ENCODE results near the gene DDAH1.

Gene DDAH1

DNA sequence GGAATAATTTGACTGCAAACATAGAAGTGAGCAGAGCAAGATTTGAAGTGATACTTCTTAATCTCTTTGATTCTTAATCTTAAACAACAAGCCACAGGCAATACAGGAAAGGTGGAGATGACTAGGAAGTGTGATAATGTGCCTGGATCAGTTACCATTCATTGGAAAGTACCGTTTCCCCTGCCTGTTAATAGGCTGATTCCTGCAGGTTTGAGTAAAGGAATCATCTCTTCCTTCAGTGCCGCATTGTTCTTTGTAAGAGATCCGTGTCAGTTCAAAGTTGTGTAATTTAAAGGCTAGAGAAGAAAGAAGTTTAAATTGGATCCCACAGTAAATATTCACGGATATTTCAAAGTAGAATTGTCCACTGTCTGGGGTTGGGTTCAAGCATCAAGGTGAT is 145.0 kb downstream of the DDAH1 start:
- TF ChIP-seq GATA3 (IDR thresholded peaks at IDR 0.05; ENCODE audit: low read depth, low read length) (no peak), GATA2 (IDR thresholded peaks at IDR 0.05; ENCODE audit: low read depth, low read length) (no peak)

DNA sequence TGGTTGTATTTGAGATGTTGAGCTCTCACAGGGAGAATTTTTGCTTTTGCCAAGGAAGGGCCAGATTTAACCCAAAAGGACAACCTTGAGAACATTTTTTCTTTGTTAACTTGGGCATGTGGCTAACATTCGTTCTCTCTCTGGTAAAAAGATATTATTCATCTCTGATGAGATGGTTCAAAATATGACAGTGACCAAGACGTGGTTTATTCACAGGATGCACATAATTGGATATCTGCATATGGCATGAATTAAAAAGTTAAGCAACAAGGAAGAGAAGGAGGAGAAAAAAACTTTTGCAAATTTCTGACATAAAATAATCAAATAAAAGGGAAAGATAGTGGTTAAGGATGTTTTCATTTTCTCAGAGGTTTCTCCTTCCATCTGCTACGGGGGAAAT is 145.5 kb downstream of the DDAH1 start:
- TF ChIP-seq GATA2 (IDR thresholded peaks at IDR 0.05; ENCODE audit: low read depth, low read length) (no peak), GATA3 (IDR thresholded peaks at IDR 0.05; ENCODE audit: low read depth, low read length) (no peak)

DNA sequence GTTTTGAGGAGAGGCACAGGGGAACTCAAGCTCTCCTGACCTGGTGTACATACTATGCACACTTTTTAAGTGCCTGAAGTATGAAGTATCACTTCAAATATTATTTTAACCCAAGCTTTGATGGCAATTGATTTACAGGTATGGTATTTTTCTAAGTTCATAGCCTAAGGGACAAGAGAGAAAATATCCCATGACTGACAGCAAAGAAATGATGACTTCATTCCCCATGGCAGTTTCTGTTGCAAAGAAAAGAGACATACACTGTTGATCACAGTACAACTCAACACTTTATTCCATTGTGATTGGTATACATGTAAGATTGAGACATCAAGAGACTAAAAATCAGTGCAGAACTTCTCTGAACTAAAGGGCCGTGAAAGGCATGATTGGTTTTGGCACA is 146.7 kb downstream of the DDAH1 start:
- no peak for TF ChIP-seq GATA3 (IDR thresholded peaks at IDR 0.05; ENCODE audit: low read depth, low read length)
- TF ChIP-seq GATA2 (IDR thresholded peaks at IDR 0.05; ENCODE audit: low read depth, low read length): no peak

DNA sequence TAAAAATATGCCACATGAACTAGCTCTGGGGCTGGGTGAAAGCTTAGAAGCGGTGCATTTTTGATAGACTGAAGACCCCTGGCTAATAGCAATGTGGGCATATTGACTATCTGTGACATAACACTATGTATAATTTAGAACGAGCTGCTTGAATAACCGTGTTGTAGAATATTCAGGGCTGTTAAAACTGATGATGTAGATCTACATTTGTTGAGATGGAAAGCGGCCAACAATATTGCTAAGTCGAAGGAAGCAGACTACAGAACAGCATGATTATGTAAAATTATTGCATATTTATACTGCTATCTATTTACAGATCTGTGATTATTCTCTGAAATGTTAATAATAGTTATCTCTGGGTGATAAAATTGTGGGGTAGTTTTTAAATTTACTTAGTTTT is 147.4 kb downstream of the DDAH1 start:
- TF ChIP-seq GATA3 (IDR thresholded peaks at IDR 0.05; ENCODE audit: low read depth, low read length) (no peak), GATA2 (IDR thresholded peaks at IDR 0.05; ENCODE audit: low read depth, low read length) (no peak)

DNA sequence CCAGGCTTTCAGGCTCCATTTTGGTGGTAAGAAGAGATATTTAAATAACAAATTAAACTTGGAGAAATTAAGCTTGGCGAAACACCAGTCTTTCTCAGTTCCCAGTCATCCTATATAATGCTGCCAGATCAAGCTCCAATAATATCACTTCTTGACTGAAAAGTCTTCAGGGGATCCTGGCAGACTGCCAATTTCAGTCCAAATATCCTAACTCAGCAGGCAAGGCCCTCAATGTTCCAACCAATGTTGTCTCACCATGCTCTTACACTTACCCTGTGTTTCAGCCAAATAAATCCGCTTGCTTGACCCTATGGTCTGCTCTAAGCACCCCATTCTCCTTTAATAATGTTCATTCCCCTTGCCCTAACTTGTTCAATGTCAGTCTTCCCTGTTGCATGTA is 148.6 kb downstream of the DDAH1 start:
- no peak for TF ChIP-seq GATA2 (IDR thresholded peaks at IDR 0.05; ENCODE audit: low read depth, low read length)
- TF ChIP-seq GATA3 (IDR thresholded peaks at IDR 0.05; ENCODE audit: low read depth, low read length): no peak

DNA sequence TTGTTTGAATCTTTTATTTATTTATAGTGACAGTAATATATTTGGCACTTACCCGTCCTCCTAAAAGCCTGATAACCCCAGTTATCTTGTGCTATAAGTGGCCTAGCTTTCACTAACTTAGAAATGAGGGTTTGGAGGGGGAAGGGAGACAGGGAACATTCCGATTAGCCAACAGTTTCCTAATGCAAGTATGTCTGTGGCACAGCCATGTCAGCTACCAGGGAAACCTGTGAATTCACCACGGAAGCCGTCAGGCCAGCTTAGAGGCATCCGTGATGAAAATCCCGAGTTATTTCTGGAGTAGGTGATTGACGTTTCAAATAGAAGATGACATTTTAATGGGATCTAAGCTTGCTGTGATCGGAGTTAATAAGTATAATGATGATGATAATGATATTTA is 149.2 kb downstream of the DDAH1 start:
- TF ChIP-seq GATA2 (IDR thresholded peaks at IDR 0.05; ENCODE audit: low read depth, low read length): no peak
- no peak for TF ChIP-seq GATA3 (IDR thresholded peaks at IDR 0.05; ENCODE audit: low read depth, low read length)

DNA sequence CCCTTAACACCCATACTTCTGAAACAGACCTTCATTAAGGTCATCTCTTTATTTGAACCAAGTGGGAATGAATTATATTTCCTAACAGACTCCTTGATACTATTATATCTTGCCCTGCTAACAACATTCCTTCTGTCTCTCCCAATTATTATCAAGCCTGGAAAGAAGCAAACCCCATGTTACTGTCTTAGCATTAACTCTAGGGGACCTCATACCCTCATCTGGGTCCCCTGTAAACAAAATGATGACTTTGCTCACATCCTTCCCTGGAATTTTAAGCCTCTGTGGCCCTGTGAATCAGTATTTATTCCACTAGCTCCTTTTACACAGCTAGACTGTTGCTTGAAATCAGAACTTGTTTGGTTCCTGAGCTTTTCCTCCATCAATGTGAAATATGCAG is 150.2 kb downstream of the DDAH1 start:
- TF ChIP-seq GATA2 (IDR thresholded peaks at IDR 0.05; ENCODE audit: low read depth, low read length) (no peak), GATA3 (IDR thresholded peaks at IDR 0.05; ENCODE audit: low read depth, low read length) (no peak)

DNA sequence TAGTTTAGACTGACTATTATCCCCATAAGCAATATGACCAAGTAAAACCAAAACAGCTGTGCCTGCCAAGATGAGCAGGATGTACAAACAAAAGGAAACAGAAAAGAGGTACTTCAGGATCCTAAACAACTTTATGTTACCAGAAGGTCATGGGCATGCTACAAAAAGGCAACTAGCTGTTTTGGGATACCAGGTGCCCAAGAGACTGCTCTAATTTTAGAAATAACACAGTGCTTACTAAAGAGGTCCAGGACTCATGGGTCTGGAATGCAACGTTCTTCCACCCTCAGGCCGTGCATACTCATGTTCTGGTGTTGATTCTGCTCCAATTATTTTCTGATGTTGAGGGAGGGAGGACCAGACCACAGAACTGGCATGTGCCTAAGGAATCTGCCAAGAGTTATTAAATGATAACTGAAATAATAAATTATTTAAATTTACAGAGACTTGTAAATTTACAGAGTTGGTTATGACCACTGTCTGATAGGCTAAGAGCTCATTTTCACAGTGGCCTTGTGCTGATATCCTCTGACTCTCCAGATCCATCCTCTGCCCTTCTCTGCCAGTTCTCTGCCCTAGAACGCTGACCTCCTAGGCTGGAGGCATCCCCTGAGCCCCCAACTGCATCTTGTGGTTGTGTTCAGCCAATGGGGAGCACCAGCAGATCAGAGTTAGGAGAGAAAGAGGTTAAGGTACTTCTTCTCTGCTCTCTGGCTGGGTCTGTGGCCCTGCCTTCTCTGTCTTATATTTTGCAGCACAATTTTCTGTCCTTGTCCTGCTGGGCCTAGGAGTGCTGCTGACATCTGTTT is 150.9 kb downstream of the DDAH1 start:
- TF ChIP-seq GATA2 (IDR thresholded peaks at IDR 0.05; ENCODE audit: low read depth, low read length) (no peak), GATA3 (IDR thresholded peaks at IDR 0.05; ENCODE audit: low read depth, low read length) (no peak)

GRCh38 chr1:85311818-85312217 is 153.1 kb downstream of the DDAH1 start:
- TF ChIP-seq GATA3 (IDR thresholded peaks at IDR 0.05; ENCODE audit: low read depth, low read length) (no peak), GATA2 (IDR thresholded peaks at IDR 0.05; ENCODE audit: low read depth, low read length) (no peak)

DNA sequence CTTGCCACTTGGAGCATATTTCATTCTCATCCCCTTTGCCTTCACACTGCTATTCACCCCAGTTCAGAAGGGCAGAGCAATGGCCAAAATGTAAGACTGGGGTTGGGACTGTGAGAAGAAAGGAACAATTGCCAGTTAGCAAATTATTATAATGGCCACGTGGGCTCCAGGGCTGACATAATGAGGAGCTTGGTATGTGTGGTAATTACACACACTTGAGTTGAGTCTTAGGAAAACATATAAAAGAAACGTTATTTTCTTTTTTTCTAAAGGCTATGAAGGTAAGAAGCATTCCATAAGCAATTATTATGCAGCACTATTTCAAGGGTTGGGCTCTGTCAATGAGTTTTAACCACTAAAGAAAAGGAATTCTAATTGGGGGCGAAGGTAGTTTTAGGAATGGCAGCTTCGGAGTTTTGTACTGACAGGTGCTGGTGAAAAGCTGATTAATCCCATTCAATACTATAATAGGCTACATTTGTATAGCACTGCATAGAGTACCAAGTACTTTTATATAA is 156.1 kb downstream of the DDAH1 start:
- TF ChIP-seq GATA2 (IDR thresholded peaks at IDR 0.05; ENCODE audit: low read depth, low read length) (no peak), GATA3 (IDR thresholded peaks at IDR 0.05; ENCODE audit: low read depth, low read length) (no peak)

DNA sequence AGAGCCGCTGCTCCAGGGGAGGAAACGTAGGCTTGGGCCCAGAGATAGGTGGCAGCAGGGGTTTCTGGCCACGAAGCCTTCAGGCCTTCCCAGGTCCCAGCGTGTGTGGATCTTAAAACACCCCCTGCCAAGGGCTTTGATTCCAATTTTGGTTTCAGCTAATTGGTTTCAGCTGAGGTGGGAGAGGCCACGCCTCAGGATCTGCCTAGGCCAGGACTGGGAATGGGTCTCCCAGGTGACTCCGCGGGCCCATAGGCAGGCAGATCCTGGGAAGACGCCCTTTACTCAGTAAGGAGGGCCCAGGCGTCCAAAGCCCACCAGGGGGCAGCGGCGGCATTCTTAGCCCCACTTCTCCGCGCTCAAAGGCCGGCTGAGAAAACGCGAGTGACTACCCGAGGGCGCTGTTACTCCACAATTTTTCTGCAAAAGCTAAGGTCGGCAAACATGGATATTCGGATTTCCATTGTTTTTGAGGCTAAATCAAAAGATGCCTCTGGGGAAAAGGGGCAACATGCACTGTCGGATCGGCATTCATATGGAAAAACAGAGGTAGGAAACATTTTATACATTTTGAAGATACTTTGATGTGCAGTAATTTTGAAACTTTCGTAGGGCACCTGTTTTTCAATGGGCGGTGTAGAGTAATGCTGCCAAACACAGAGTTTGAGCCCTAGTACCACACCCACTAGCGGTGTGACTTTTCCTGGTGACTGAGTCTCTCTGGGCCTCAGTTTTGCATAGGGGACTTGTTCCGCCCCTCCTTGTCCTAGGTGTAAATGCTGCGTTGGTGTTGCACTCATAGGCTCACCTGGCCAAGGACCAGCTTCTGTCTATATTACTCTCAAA is 156.7 kb downstream of the DDAH1 start:
- TF ChIP-seq GATA2 (IDR thresholded peaks at IDR 0.05; ENCODE audit: low read depth, low read length): no peak
- no peak for TF ChIP-seq GATA3 (IDR thresholded peaks at IDR 0.05; ENCODE audit: low read depth, low read length)

GRCh38 chr1:85306236-85306635 is 158.7 kb downstream of the DDAH1 start:
- no peak for TF ChIP-seq GATA2 (IDR thresholded peaks at IDR 0.05; ENCODE audit: low read depth, low read length)
- no peak for TF ChIP-seq GATA3 (IDR thresholded peaks at IDR 0.05; ENCODE audit: low read depth, low read length)

DNA sequence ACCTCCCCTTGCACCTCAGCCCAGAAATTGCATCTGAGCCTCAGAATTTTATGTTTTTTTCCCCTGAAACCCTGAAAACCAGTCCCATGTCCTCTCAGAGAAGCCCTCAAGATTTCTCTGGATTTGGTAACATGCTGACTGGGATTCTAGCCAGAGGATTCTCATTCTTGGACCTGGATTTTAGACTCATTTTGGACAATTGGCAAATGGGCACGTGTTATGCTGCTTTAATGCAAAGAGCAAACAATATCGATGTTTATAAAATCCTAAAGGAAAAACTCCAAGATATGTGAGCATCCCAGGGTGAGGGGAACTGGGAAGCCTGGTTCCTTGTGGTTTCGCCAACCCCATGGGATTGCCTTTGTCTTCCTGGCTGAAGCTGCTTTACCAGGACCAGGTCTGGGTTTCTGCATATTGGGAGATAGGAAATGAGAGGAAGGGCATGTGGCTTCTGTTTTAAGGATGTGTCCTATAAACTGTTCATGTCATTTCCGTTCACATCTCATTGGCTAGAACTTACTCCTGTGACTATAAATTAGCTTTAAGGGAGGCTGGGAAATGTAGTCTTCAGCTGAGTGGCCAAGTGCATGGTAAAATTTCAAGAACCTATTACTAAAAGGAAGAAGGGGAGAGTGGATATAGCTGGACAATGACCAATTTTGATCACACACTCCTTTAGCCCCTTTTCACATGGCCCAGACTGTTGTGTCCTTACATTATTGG is 161.4 kb downstream of the DDAH1 start:
- no peak for TF ChIP-seq GATA3 (IDR thresholded peaks at IDR 0.05; ENCODE audit: low read depth, low read length)

- TF ChIP-seq GATA2 (IDR thresholded peaks at IDR 0.05; ENCODE audit: low read depth, low read length): no peak
- TF ChIP-seq GATA3 (IDR thresholded peaks at IDR 0.05; ENCODE audit: low read depth, low read length): no peak
These were observed 164.8 kb downstream of the DDAH1 start for GRCh38 chr1:85300140-85300539.
